DOHH2 (cell line): Measurements from ENCODE around the gene PBRM1.

ENCODE experiments used
- EZH2phosphoT487 ChIP-seq: fragments of 200-600 bp; sonication (generic); IDR thresholded peaks from 2 replicates; pipeline ENCODE4 v1.6.1; 2017; ENCODE audit warnings: borderline replicate concordance, mild to moderate bottlenecking, antibody characterized with exemption, low read length, moderate library complexity, mixed read lengths
- TF ChIP-seq, protein P1 (sequence below): fragments of 200-600 bp; sonication (generic); IDR thresholded peaks from one replicate; pipeline ENCODE4 v1.5.1; 2014; ENCODE audit warnings: antibody characterized with exemption, mild to moderate bottlenecking, low read depth, low read length; ENCODE audit not compliant: poor library complexity, severe bottlenecking

DNA sequence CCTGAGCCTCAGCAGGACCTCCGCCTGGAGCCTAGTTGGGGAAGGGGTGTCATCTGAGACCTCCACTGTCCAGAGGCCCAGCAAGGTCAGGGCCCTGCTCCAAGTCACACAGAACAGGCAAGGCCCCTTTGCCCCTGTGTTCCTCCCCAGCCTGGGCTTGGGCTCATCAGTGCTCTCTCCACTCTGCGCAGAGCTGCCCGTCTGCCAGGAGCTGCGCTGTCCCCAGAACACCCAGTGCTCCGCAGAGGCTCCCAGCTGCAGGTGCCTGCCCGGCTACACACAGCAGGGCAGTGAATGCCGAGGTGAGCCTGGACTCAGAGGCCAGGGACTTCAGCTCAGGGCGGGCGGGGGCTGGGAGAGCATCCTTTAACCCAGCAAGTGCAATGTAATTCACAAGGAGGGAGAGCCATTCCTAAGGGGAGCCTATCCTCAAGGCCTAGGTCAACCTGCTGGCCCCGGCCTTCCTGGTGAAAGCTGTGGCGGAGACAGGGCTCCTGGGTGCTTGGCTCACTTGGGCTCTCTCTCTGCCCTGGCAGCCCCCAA lies 182.8 kb downstream of the PBRM1 start:
- TF ChIP-seq, protein P1, sequence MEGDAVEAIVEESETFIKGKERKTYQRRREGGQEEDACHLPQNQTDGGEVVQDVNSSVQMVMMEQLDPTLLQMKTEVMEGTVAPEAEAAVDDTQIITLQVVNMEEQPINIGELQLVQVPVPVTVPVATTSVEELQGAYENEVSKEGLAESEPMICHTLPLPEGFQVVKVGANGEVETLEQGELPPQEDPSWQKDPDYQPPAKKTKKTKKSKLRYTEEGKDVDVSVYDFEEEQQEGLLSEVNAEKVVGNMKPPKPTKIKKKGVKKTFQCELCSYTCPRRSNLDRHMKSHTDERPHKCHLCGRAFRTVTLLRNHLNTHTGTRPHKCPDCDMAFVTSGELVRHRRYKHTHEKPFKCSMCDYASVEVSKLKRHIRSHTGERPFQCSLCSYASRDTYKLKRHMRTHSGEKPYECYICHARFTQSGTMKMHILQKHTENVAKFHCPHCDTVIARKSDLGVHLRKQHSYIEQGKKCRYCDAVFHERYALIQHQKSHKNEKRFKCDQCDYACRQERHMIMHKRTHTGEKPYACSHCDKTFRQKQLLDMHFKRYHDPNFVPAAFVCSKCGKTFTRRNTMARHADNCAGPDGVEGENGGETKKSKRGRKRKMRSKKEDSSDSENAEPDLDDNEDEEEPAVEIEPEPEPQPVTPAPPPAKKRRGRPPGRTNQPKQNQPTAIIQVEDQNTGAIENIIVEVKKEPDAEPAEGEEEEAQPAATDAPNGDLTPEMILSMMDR, result no peak
- no peak for TF ChIP-seq EZH2phosphoT487
